Progenitor cell of endocrine pancreas (in vitro differentiated cells): ENCODE results near the gene ITIH1. TPM values are rescaled to one million over a fixed set of nuclear protein-coding genes. Genes with fewer than 3 reads are reported as not detected.

Experiments
- DNase-seq: peaks from one replicate; pipeline ENCODE4 v3.0.0; 2021; ENCODE audit warnings: low spot score; ENCODE audit not compliant: unreplicated experiment
- H3K27ac Mint-ChIP-seq: 2 replicates; pipeline ENCODE4 v1.8.0; 2021; ENCODE audit warnings: mild to moderate bottlenecking, moderate library complexity, mixed read lengths
- H3K27me3 Mint-ChIP-seq: 2 replicates; pipeline ENCODE4 v1.8.0; 2021; ENCODE audit warnings: mixed read lengths
- H3K36me3 Mint-ChIP-seq: 2 replicates; pipeline ENCODE4 v1.8.0; 2022; ENCODE audit warnings: mixed read lengths; ENCODE audit not compliant: insufficient read depth
- H3K4me1 Mint-ChIP-seq: 2 replicates; pipeline ENCODE4 v1.8.0; 2021; ENCODE audit warnings: low read depth, mixed read lengths
- H3K4me3 Mint-ChIP-seq: 2 replicates; pipeline ENCODE4 v1.8.0; 2021; ENCODE audit warnings: low read depth, mild to moderate bottlenecking, moderate library complexity, mixed read lengths
- H3K9me3 Mint-ChIP-seq: 2 replicates; pipeline ENCODE4 v1.8.0; 2021; ENCODE audit warnings: low read depth, mixed read lengths
- CTCF ChIP-seq: fragments of 200-600 bp; sonication (generic); IDR thresholded peaks from one replicate; pipeline ENCODE4 v1.5.0; 2021; ENCODE audit warnings: antibody characterized with exemption, mild to moderate bottlenecking; ENCODE audit not compliant: unreplicated experiment
- total RNA-seq: library from RNA; stranded (reverse); gene quantifications from 2 replicates; pipeline ENCODE4 v1.2.1, GENCODE V29; 2021

The ITIH1 gene
- total RNA-seq, 1 donor from 2014 or later, result 14.1 TPM

- TF ChIP-seq CTCF, result no peak
- Mint-ChIP-seq H3K36me3 (no peaks in the 10 kb centered on the region), H3K9me3 (no peaks in the 10 kb centered on the region), H3K4me3 (no peak overlapping the region), H3K4me1 (peaks cover 9% of the 10 kb centered on the region), H3K27me3 (no peaks in the 10 kb centered on the region), H3K27ac (no peak overlapping the region)
- no peak for DNase-seq
Observed at GRCh38 chr3:52829482-52829881, 52.1 kb downstream of the ITIH1 start.

GRCh38 chr3:52829906-52830463 is 52.6 kb downstream of the ITIH1 start:
- Mint-ChIP-seq H3K36me3 (no peaks in the 10 kb centered on the region), H3K9me3 (no peaks in the 10 kb centered on the region), H3K4me1 (peaks cover 10% of the 10 kb centered on the region), H3K27ac (no peak overlapping the region), H3K27me3 (no peaks in the 10 kb centered on the region), H3K4me3 (no peak overlapping the region)
- no peak for DNase-seq
- no peak for TF ChIP-seq CTCF

- Mint-ChIP-seq H3K4me1 (peaks cover 14% of the 10 kb centered on the region), H3K27ac (no peak within 1 kb of the TSS), H3K36me3 (no peaks in the 10 kb centered on the region), H3K9me3 (no peaks in the 10 kb centered on the region), H3K27me3 (no peaks in the 10 kb centered on the region), H3K4me3 (no peak within 1 kb of the TSS)
- no peak for DNase-seq
- TF ChIP-seq CTCF, result no peak
Observed at GRCh38 chr3:52830535-52831258, 53.3 kb downstream of the ITIH1 start, which contains the start of gene ITIH4. TSS of gene ITIH4 (minus strand) at chr3:52830672. CDS start at chr3:52830642, 30 bp downstream.

GRCh38 chr3:52831500-52832301 is 54.3 kb downstream of the ITIH1 start:
- no peak overlapping the region for H3K4me3 Mint-ChIP-seq
- H3K4me1 Mint-ChIP-seq, result peaks cover 14% of the 10 kb centered on the region
- H3K27me3 Mint-ChIP-seq, result no peaks in the 10 kb centered on the region
- no peak for TF ChIP-seq CTCF
- no peaks in the 10 kb centered on the region for H3K36me3 Mint-ChIP-seq
- H3K9me3 Mint-ChIP-seq, result no peaks in the 10 kb centered on the region
- DNase-seq, result no peak
- no peak overlapping the region for H3K27ac Mint-ChIP-seq

- no peak for DNase-seq
- Mint-ChIP-seq H3K4me1 (peaks cover 5% of the 10 kb centered on the region), H3K36me3 (no peaks in the 10 kb centered on the region), H3K9me3 (no peaks in the 10 kb centered on the region), H3K27ac (no peak overlapping the region), H3K4me3 (no peak overlapping the region), H3K27me3 (no peaks in the 10 kb centered on the region)
- no peak for TF ChIP-seq CTCF
Observed at GRCh38 chr3:52833202-52833601, 55.8 kb downstream of the ITIH1 start.
